ENCODE results near the gene MICAL1.

The MICAL1 gene

DNA sequence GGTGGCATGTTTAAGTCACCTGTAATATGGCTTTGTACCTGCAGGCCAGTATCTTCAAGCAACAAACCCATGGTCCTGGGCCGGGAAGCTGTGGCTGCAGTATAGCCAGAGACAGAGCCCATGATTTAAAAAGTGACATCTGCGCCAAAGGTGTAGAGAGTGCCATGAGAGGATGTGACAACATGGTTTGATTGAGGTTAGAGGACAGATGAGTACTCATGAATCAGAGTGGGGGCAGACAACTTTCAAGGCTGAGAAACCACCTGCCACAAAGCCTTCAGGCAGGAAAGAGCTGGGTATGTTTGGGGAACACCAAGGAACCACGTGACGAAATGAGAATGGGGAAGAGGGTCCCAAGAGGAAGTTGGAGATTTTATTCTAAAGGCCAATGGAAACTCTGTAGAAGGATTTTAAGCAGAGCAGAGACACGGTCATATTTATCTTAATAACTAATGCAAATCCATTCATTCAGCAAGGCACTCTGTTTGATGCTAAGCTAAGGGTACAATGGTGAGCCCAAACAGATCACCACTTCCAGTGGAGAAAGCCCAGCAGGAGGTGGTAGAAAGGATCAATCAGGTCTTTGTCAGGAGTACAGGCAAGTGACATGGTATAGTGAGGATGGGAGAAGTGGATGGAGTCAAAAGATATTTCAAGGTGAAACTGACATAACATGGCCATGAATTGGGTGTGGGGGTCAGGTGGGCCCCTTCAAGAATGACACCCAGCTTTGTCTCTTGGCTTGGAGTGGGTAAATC is 3.4 kb upstream of the MICAL1 start:
- TF ChIP-seq, protein P1, sequence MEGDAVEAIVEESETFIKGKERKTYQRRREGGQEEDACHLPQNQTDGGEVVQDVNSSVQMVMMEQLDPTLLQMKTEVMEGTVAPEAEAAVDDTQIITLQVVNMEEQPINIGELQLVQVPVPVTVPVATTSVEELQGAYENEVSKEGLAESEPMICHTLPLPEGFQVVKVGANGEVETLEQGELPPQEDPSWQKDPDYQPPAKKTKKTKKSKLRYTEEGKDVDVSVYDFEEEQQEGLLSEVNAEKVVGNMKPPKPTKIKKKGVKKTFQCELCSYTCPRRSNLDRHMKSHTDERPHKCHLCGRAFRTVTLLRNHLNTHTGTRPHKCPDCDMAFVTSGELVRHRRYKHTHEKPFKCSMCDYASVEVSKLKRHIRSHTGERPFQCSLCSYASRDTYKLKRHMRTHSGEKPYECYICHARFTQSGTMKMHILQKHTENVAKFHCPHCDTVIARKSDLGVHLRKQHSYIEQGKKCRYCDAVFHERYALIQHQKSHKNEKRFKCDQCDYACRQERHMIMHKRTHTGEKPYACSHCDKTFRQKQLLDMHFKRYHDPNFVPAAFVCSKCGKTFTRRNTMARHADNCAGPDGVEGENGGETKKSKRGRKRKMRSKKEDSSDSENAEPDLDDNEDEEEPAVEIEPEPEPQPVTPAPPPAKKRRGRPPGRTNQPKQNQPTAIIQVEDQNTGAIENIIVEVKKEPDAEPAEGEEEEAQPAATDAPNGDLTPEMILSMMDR (IDR thresholded peaks at IDR 0.05; ENCODE audit: insufficient read depth, missing control alignments) = no peak
- no peak for DNase-seq (ENCODE audit: insufficient read length, low spot score)
- no peak for FAIRE-seq

DNA sequence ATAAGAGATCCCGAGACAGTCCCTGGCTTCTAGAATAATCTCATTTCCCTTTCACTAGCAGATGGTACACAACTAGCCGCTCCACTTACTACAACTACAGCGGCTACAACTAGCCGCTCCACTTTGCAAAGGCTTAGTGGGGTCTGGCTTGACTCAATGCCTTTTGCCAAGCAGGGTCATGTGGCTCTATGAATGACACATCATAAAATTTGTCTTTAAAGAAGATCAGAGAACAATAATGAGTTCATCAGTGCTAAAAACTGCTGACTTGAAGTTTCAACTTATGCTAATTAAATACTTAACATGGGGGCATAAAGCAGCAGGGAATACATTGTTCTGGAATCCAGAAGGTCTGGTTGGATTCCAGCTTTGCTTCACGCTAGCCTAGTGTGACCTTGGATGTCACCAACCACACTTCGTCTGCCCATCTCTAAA is 2.0 kb upstream of the MICAL1 start:
- no peak for DNase-seq (ENCODE audit: insufficient read length, low spot score)
- FAIRE-seq = no peak
- TF ChIP-seq, protein P1 (IDR thresholded peaks at IDR 0.05; ENCODE audit: insufficient read depth, missing control alignments) = no peak

GRCh38 chr6:109456710-109457561 is 1.4 kb upstream of the MICAL1 start:
- no peak for DNase-seq (ENCODE audit: insufficient read length, low spot score)

GRCh38 chr6:109456111-109456583 is 575 bp upstream of the MICAL1 start:
- DNase-seq (ENCODE audit: insufficient read length, low spot score) = no peak
- TF ChIP-seq, protein P1 (IDR thresholded peaks at IDR 0.05; ENCODE audit: insufficient read depth, missing control alignments) = no peak
- FAIRE-seq = no peak

More at GRCh38 chr6:109456710-109457561, 1.4 kb upstream of the MICAL1 start:
- FAIRE-seq = no peak
- TF ChIP-seq, protein P1 (IDR thresholded peaks at IDR 0.05; ENCODE audit: insufficient read depth, missing control alignments) = no peak

- no peak for DNase-seq (ENCODE audit: insufficient read length, low spot score)
- TF ChIP-seq, protein P1 (IDR thresholded peaks at IDR 0.05; ENCODE audit: insufficient read depth, missing control alignments) = no peak
- FAIRE-seq = no peak
These were observed 806 bp downstream of the MICAL1 start for GRCh38 chr6:109454496-109455436.

- DNase-seq (ENCODE audit: insufficient read length, low spot score) (no peak), FAIRE-seq (no peak)
- TF ChIP-seq, protein P1 (IDR thresholded peaks at IDR 0.05; ENCODE audit: insufficient read depth, missing control alignments) = no peak
These were observed 1.7 kb downstream of the MICAL1 start for GRCh38 chr6:109453594-109454495.
